ENCODE results near the gene PPM1E.

- no peak for TF ChIP-seq SNAI2 (CRISPR knock-in tag; IDR thresholded peaks at IDR 0.05)
- TF ChIP-seq ZNF70 (CRISPR knock-in tag; IDR thresholded peaks at IDR 0.05) = no peak
- TF ChIP-seq TOX (CRISPR knock-in tag; IDR thresholded peaks at IDR 0.05; ENCODE audit: borderline replicate concordance) = no peak
- TF ChIP-seq, protein P1, sequence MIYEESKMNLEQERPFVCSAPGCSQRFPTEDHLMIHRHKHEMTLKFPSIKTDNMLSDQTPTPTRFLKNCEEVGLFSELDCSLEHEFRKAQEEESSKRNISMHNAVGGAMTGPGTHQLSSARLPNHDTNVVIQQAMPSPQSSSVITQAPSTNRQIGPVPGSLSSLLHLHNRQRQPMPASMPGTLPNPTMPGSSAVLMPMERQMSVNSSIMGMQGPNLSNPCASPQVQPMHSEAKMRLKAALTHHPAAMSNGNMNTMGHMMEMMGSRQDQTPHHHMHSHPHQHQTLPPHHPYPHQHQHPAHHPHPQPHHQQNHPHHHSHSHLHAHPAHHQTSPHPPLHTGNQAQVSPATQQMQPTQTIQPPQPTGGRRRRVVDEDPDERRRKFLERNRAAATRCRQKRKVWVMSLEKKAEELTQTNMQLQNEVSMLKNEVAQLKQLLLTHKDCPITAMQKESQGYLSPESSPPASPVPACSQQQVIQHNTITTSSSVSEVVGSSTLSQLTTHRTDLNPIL (CRISPR knock-in tag; IDR thresholded peaks at IDR 0.05; ENCODE audit: low read depth) = no peak
- TF ChIP-seq BACH2 (CRISPR knock-in tag; IDR thresholded peaks at IDR 0.05; ENCODE audit: borderline replicate concordance) = no peak
- no peak for TF ChIP-seq ZNF8 (CRISPR knock-in tag; IDR thresholded peaks at IDR 0.05)
- no peak for TF ChIP-seq ARNTL (CRISPR knock-in tag; IDR thresholded peaks at IDR 0.05; ENCODE audit: borderline replicate concordance, low read depth)
- no peak for TF ChIP-seq PPARA (CRISPR knock-in tag; IDR thresholded peaks at IDR 0.05; ENCODE audit: borderline replicate concordance)
- no peak for TF ChIP-seq PATZ1 (CRISPR knock-in tag; IDR thresholded peaks at IDR 0.05; ENCODE audit: borderline replicate concordance)
- TF ChIP-seq TCF4 (CRISPR knock-in tag; IDR thresholded peaks at IDR 0.05; ENCODE audit: borderline replicate concordance) = no peak
- TF ChIP-seq TSHZ2 (CRISPR knock-in tag; IDR thresholded peaks at IDR 0.05) = no peak
Observed at GRCh38 chr17:58710948-58711552, 44.6 kb upstream of the PPM1E start.
